ENCODE data around the gene CISD3.

- TF ChIP-seq POLR2AphosphoS5 (IDR thresholded peaks at IDR 0.05; ENCODE audit: low read depth, low read length) (no peak), SIN3A (IDR thresholded peaks at IDR 0.05; ENCODE audit: borderline replicate concordance, insufficient read depth, low read length) (no peak)
These were observed 53.1 kb downstream of the CISD3 start for GRCh38 chr17:38783227-38783626.
